ENCODE data around the gene MLNR. TPM values are rescaled to one million over a fixed set of nuclear protein-coding genes. Genes with fewer than 3 reads are reported as not detected.

Gene MLNR
- total and polyA plus RNA-seq, 3 experiments from 2014 or later, result 0.17 TPM; not detected in 2

GRCh38 chr13:49217962-49218492 is 2.1 kb upstream of the MLNR start:
- H3K27me3 ChIP-seq (ENCODE audit: insufficient read depth, low read length, poor library complexity, severe bottlenecking), result peaks cover 29% of the 10 kb centered on the region
- no peak overlapping the region for H3K4me3 ChIP-seq (ENCODE audit: low read length)
- no peaks in the 10 kb centered on the region for H3K9me3 ChIP-seq (ENCODE audit: low read length)
- no peak for DNase-seq
- peak overlapping the region in 1 of 8 donors; percentile 18 for H3K27ac Mint-ChIP-seq
- H3K4me1 ChIP-seq (ENCODE audit: insufficient read depth, low read length), result peaks cover 9% of the 10 kb centered on the region
- H3K27ac ChIP-seq (ENCODE audit: low read depth, low read length), result no peak overlapping the region
- ChIA-PET CTCF (interaction anchor here (1.4 kb wide), 1 partner anchor 63 kb away, joined by 4 read pairs; no protein-coding TSS in a partner anchor), POLR2A (no interaction called here)
- H3K36me3 Mint-ChIP-seq, result peaks cover 0 to 3% (median 3%) of the 10 kb centered on the region in 3 donors
- no peaks in the 10 kb centered on the region for H3K36me3 ChIP-seq (ENCODE audit: insufficient read depth, low read length)
- H3K27me3 Mint-ChIP-seq, result peaks cover 34 to 54% of the 10 kb centered on the region in 2 donors
- peaks cover 19 to 36% (median 22%) of the 10 kb centered on the region in 3 donors for H3K4me1 Mint-ChIP-seq
- H3K4me3 Mint-ChIP-seq, result peak overlapping the region in 4 of 7 donors; percentile 23 to 62 (median 32)
- peaks cover 0 to 2% (median 0%) of the 10 kb centered on the region in 5 donors for H3K9me3 Mint-ChIP-seq

- Histone ChIP-seq H3K36me3 (ENCODE audit: insufficient read depth, low read length) (no peaks in the 10 kb centered on the region), H3K4me3 (ENCODE audit: low read length) (no peak overlapping the region), H3K4me1 (ENCODE audit: insufficient read depth, low read length) (peaks cover 9% of the 10 kb centered on the region), H3K27me3 (ENCODE audit: insufficient read depth, low read length, poor library complexity, severe bottlenecking) (peaks cover 29% of the 10 kb centered on the region), H3K9me3 (ENCODE audit: low read length) (no peaks in the 10 kb centered on the region), H3K27ac (ENCODE audit: low read depth, low read length) (no peak overlapping the region)
- H3K9me3 Mint-ChIP-seq, result peaks cover 0 to 2% (median 0%) of the 10 kb centered on the region in 5 donors
- CTCF ChIA-PET, result interaction anchor here (1.0 to 1.4 kb wide), 2 partner anchors 8 to 62 kb away, joined by 3 to 4 read pairs; no protein-coding TSS in a partner anchor
- no peak overlapping the region for H3K27ac Mint-ChIP-seq
- peaks cover 19 to 36% (median 22%) of the 10 kb centered on the region in 3 donors for H3K4me1 Mint-ChIP-seq
- H3K36me3 Mint-ChIP-seq, result peaks cover 0 to 3% (median 3%) of the 10 kb centered on the region in 3 donors
- no peak for DNase-seq
- POLR2A ChIA-PET, result no interaction called here
- H3K4me3 Mint-ChIP-seq, result peak overlapping the region in 5 of 7 donors; percentile 32 to 64 (median 55)
- H3K27me3 Mint-ChIP-seq, result peaks cover 37 to 57% of the 10 kb centered on the region in 2 donors
Observed at GRCh38 chr13:49218493-49219051, 1.6 kb upstream of the MLNR start.

- peaks cover 29% of the 10 kb centered on the region for H3K27me3 ChIP-seq (ENCODE audit: insufficient read depth, low read length, poor library complexity, severe bottlenecking)
- H3K27ac Mint-ChIP-seq, result no peak overlapping the region
Observed at GRCh38 chr13:49219647-49220035, 497 bp upstream of the MLNR start.

GRCh38 chr13:49220856-49221589 is 885 bp downstream of the MLNR start:
- Histone ChIP-seq H3K36me3 (ENCODE audit: insufficient read depth, low read length) (no peaks in the 10 kb centered on the region), H3K27ac (ENCODE audit: low read depth, low read length) (no peak overlapping the region), H3K27me3 (ENCODE audit: insufficient read depth, low read length, poor library complexity, severe bottlenecking) (peaks cover 29% of the 10 kb centered on the region), H3K4me3 (ENCODE audit: low read length) (no peak overlapping the region), H3K9me3 (ENCODE audit: low read length) (no peaks in the 10 kb centered on the region), H3K4me1 (ENCODE audit: insufficient read depth, low read length) (no peaks in the 10 kb centered on the region)
- ChIA-PET CTCF (interaction anchor here (1.0 kb wide), 1 partner anchor 10 kb away, joined by 3 read pairs; no protein-coding TSS in a partner anchor), POLR2A (no interaction called here)
- Mint-ChIP-seq H3K36me3 (peaks cover 0 to 3% (median 0%) of the 10 kb centered on the region in 3 donors), H3K4me3 (peak overlapping the region in 6 of 7 donors; percentile 27 to 76 (median 70)), H3K27me3 (peaks cover 46 to 68% of the 10 kb centered on the region in 2 donors), H3K27ac (no peak overlapping the region), H3K9me3 (no peaks in the 10 kb centered on the region), H3K4me1 (peaks cover 9 to 21% (median 12%) of the 10 kb centered on the region in 3 donors)
- DNase-seq, result no peak

More at GRCh38 chr13:49219647-49220035, 497 bp upstream of the MLNR start:
- peaks cover 8% of the 10 kb centered on the region for H3K4me1 ChIP-seq (ENCODE audit: insufficient read depth, low read length)
- Mint-ChIP-seq H3K4me1 (peaks cover 16 to 28% (median 19%) of the 10 kb centered on the region in 3 donors), H3K27me3 (peaks cover 37 to 61% of the 10 kb centered on the region in 2 donors), H3K9me3 (peaks cover 0 to 2% (median 0%) of the 10 kb centered on the region in 5 donors), H3K4me3 (peak overlapping the region in 6 of 7 donors; percentile 64 to 75 (median 69)), H3K36me3 (peaks cover 0 to 3% (median 3%) of the 10 kb centered on the region in 3 donors)
- no peak overlapping the region for H3K27ac ChIP-seq (ENCODE audit: low read depth, low read length)
- CTCF ChIA-PET, result interaction anchor here (1.0 kb wide), 2 partner anchors 9 to 10 kb away, joined by 3 read pairs; no protein-coding TSS in a partner anchor
- H3K36me3 ChIP-seq (ENCODE audit: insufficient read depth, low read length), result no peaks in the 10 kb centered on the region
- peak in 1 of 5 donors; percentile 3 for DNase-seq
- POLR2A ChIA-PET, result no interaction called here
- H3K4me3 ChIP-seq (ENCODE audit: low read length), result no peak overlapping the region
- no peaks in the 10 kb centered on the region for H3K9me3 ChIP-seq (ENCODE audit: low read length)

GRCh38 chr13:49221590-49221965 is 1.4 kb downstream of the MLNR start:
- H3K4me3 ChIP-seq (ENCODE audit: low read length), result no peak overlapping the region
- H3K36me3 Mint-ChIP-seq, result peaks cover 0 to 3% (median 0%) of the 10 kb centered on the region in 3 donors
- peak overlapping the region in 6 of 7 donors; percentile 27 to 76 (median 66) for H3K4me3 Mint-ChIP-seq
- H3K4me1 Mint-ChIP-seq, result peaks cover 9 to 21% (median 12%) of the 10 kb centered on the region in 3 donors
- ChIA-PET POLR2A (no interaction called here), CTCF (interaction anchor here (1.0 kb wide), 1 partner anchor 11 kb away, joined by 3 read pairs; no protein-coding TSS in a partner anchor)
- H3K36me3 ChIP-seq (ENCODE audit: insufficient read depth, low read length), result no peaks in the 10 kb centered on the region
- DNase-seq, result no peak
- no peak overlapping the region for H3K27ac Mint-ChIP-seq
- no peaks in the 10 kb centered on the region for H3K4me1 ChIP-seq (ENCODE audit: insufficient read depth, low read length)
- peaks cover 29% of the 10 kb centered on the region for H3K27me3 ChIP-seq (ENCODE audit: insufficient read depth, low read length, poor library complexity, severe bottlenecking)
- H3K9me3 ChIP-seq (ENCODE audit: low read length), result no peaks in the 10 kb centered on the region
- no peak overlapping the region for H3K27ac ChIP-seq (ENCODE audit: low read depth, low read length)
- H3K27me3 Mint-ChIP-seq, result peaks cover 45 to 65% of the 10 kb centered on the region in 2 donors
- no peaks in the 10 kb centered on the region for H3K9me3 Mint-ChIP-seq

GRCh38 chr13:49225223-49226042 is 5.3 kb downstream of the MLNR start:
- Histone ChIP-seq H3K36me3 (ENCODE audit: insufficient read depth, low read length) (no peaks in the 10 kb centered on the region), H3K4me3 (ENCODE audit: low read length) (no peak overlapping the region), H3K27me3 (ENCODE audit: insufficient read depth, low read length, poor library complexity, severe bottlenecking) (peaks cover 12% of the 10 kb centered on the region), H3K27ac (ENCODE audit: low read depth, low read length) (no peak overlapping the region), H3K4me1 (ENCODE audit: insufficient read depth, low read length) (no peaks in the 10 kb centered on the region), H3K9me3 (ENCODE audit: low read length) (no peaks in the 10 kb centered on the region)
- no peaks in the 10 kb centered on the region for H3K36me3 Mint-ChIP-seq
- peak overlapping the region in 1 of 8 donors; percentile 63 for H3K27ac Mint-ChIP-seq
- H3K4me1 Mint-ChIP-seq, result peaks cover 4 to 8% (median 5%) of the 10 kb centered on the region in 3 donors
- no peak for DNase-seq
- CTCF ChIA-PET, result interaction anchor here (1.1 kb wide), 1 partner anchor 10 kb away, joined by 4 read pairs; no protein-coding TSS in a partner anchor
- peaks cover 23 to 37% of the 10 kb centered on the region in 2 donors for H3K27me3 Mint-ChIP-seq
- H3K4me3 Mint-ChIP-seq, result no peak overlapping the region
- POLR2A ChIA-PET, result no interaction called here
- no peaks in the 10 kb centered on the region for H3K9me3 Mint-ChIP-seq

GRCh38 chr13:49226613-49227012 is 6.5 kb downstream of the MLNR start:
- Histone ChIP-seq H3K27me3 (ENCODE audit: insufficient read depth, low read length, poor library complexity, severe bottlenecking) (peaks cover 1% of the 10 kb centered on the region), H3K4me1 (ENCODE audit: insufficient read depth, low read length) (no peaks in the 10 kb centered on the region), H3K27ac (ENCODE audit: low read depth, low read length) (no peak overlapping the region), H3K9me3 (ENCODE audit: low read length) (no peaks in the 10 kb centered on the region), H3K4me3 (ENCODE audit: low read length) (no peak overlapping the region), H3K36me3 (ENCODE audit: insufficient read depth, low read length) (no peaks in the 10 kb centered on the region)
- ChIA-PET POLR2A (no interaction called here), CTCF (no interaction called here)
- peaks cover 0 to 2% (median 1%) of the 10 kb centered on the region in 3 donors for H3K4me1 Mint-ChIP-seq
- peaks cover 19 to 32% of the 10 kb centered on the region in 2 donors for H3K27me3 Mint-ChIP-seq
- no peak overlapping the region for H3K27ac Mint-ChIP-seq
- no peaks in the 10 kb centered on the region for H3K36me3 Mint-ChIP-seq
- no peak overlapping the region for H3K4me3 Mint-ChIP-seq
- H3K9me3 Mint-ChIP-seq, result no peaks in the 10 kb centered on the region
- DNase-seq, result no peak
